ENCODE results near the gene FAT1.

DNA sequence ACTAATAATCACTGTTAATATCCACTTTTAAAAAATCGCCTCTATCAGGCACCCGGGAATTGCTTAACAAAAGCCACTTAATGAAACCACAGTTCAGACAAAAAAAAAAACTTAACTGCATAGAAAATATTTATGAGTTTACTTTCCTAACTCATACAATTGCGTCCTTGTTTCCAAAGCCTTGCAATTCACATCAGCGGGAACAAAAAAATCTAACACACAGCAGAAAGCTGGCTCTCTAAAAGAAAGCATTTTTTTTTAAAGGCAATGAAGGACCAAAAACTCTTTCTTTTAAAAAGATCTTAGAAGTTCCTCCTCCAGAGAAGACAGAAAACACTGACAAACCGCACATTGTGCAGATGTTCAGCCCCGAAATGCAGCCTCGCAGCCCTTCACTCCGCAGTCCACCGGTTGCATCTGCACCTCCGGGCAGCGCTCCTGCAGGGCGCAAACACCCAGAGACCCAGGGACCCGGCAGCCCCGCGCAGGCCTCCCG, 812 bp downstream of the FAT1 start:
- TF ChIP-seq, protein P1, sequence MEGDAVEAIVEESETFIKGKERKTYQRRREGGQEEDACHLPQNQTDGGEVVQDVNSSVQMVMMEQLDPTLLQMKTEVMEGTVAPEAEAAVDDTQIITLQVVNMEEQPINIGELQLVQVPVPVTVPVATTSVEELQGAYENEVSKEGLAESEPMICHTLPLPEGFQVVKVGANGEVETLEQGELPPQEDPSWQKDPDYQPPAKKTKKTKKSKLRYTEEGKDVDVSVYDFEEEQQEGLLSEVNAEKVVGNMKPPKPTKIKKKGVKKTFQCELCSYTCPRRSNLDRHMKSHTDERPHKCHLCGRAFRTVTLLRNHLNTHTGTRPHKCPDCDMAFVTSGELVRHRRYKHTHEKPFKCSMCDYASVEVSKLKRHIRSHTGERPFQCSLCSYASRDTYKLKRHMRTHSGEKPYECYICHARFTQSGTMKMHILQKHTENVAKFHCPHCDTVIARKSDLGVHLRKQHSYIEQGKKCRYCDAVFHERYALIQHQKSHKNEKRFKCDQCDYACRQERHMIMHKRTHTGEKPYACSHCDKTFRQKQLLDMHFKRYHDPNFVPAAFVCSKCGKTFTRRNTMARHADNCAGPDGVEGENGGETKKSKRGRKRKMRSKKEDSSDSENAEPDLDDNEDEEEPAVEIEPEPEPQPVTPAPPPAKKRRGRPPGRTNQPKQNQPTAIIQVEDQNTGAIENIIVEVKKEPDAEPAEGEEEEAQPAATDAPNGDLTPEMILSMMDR (IDR thresholded peaks at IDR 0.05; ENCODE audit: low read length) = no peak
- TF ChIP-seq EZH2phosphoT487 (IDR thresholded peaks at IDR 0.05; ENCODE audit: low read length) (no peak), EZH2 (optimal IDR thresholded peaks at IDR 0.05; ENCODE audit: low read depth, low read length) (no peak)
